Islet of Langerhans (tissue), 1 donor: ENCODE measurements around the gene AUTS2.

ENCODE experiments used
- FAIRE-seq: peaks from one replicate; lab custom pipeline; 2011; peaks lifted over from hg19 to GRCh38; lab: Jason Lieb, UNC

Gene AUTS2

DNA sequence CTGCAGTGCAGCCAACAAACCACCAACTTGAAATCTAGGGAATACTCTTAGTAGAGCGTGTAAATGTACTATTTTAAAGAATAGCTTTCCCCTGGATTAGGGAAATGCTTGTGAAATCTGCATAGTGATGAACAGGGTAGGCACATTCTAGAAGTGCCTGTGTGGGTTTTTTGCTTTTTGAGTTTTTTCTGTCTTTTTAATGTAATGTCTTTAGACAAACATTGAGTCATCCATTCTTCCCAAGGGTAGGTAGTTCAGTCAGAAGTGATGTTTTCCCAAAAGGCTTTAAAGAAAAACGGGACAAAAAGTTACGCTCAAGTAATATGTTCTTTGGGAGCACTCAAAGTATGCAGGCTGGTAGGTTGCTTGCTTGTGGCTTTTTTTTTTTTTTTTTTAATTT is 130.0 kb downstream of the AUTS2 start:
- FAIRE-seq = no peak

DNA sequence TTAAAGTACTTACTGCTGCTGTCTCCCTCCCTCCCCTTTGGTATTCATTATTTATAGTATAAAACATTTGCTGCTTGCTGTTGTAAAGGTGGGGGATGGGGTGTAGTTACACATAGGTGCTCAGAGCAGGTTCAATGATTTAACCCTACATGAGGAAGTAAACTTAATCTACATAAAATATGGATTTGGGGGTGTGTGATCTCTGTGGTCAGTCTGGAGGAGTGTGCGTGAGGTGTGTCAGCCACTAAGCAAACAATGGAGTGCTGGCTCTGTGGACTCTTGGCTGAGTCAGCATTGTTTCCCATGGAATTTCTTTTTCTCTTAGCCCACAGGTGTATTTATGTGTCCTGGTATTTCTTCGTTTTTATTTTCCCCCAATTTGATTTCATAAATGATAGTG is 133.9 kb downstream of the AUTS2 start:
- FAIRE-seq = no peak

DNA sequence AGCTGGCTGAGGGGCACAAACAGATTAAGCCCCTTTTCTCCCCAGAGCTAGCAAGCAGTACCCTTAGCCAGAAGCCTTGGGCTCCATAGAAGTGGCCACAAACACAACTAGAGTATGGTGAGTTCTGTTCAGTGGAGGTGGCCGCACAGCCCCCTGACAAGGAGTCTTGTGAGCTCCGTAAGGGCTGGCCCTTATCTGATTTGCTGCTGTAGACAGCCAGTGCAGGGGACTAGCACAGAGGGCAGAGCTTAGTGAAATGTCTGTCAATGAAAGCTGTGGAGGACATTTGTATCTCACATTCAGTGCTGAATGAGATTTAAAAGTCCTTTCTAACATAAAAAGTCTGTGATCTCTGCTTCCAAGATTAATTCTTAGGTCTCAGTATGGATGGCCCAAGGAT is 137.3 kb downstream of the AUTS2 start:
- FAIRE-seq = no peak

DNA sequence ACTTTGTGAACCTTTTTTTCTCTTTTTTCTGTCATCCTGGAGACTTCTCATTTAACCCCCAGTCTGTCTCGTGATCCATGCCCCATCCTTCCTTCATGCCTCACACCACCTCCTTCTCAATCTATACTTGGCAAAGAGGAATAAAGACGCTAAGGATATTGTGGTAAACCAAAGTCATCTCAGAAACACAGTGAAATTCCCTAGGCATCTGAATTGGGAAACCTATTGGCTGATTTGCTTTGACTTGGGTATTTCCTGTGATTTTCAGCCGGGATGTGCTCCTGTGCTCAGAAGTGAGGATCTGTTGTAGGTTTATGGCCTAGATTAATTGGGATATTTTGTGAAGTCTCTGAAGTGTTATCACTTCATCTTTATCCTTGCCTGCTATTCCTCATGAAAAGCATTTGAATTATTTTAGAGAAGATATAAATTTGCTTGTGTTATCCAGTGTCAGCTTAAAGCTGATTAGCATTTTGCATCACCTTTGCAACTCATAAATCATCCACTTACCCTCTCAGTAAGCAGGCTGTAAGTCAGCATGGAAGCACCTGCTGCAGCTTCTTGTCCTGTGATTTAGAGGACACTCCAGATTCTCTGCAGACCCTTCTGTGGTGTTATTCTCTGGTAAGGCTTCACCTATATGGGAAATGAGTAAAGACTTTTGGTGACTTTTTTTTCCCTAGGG is 138.0 kb downstream of the AUTS2 start:
- FAIRE-seq = no peak

DNA sequence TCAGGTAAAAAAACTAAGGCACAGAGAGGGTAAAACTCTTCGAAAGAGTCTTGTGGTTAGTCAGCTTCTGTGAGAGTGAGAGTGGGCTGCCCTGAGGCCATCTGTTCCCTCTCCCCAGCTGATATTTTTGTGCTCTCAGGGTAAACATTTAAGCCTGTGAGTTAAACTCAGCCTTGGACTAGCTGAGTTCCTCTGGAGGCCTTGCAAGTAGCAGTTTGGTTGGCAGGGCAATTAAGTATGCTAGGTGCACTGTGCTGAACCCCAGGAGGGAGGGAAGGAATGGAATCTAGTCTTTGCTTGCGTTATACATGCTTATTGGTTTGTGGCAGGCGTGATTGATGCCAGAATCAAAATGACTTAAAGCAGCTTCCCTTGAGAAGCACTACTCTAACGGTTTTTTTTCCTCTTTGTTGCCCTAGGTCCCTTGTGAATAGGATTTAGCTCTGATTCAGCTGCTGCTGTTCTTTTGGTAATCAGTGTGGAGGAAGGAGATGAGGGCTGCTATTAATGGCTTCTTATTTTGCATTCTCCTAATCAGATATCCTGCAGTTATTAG is 140.2 kb downstream of the AUTS2 start:
- no peak for FAIRE-seq

DNA sequence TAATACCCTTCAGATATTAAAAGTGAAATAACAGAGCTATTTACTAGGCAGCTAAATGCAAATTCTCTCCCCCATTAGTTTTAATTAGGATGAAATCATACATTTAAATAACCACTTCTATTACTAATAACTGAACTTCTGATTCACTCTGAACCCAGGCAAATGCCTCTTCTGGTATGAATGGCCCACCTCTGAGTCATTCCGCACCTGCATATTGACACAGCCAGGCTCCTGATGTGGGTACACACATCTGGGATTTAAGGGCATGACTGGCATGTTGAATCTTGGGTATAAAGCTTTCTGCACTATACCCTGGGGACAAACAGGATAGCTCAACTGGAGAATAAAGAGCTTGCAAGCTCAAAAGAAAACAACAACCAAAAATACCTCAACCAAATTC is 140.9 kb downstream of the AUTS2 start:
- FAIRE-seq = no peak

DNA sequence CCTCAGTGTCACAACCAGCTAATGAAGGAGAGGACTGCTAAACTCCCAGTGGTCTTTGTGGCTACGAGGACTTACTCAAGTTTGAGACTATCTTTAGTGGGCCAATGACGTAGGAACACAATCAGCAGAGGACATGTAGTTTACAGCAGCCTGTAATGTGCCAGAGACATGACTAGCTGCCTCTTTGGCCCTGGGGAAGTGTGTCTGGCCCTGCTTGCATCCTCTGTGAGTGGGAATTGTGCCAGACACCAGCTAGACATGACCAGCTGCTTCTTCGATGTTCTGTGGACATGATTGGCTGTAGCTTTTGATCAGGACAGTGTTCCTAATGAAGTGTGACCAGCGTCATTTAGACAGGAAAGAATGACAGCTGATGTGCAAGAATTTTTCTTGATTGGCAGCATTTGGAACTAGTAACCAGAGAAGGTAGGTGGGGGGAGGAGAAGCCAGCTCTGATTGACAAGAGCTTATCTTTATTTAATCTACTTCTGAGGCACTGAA is 141.7 kb downstream of the AUTS2 start:
- FAIRE-seq = no peak

DNA sequence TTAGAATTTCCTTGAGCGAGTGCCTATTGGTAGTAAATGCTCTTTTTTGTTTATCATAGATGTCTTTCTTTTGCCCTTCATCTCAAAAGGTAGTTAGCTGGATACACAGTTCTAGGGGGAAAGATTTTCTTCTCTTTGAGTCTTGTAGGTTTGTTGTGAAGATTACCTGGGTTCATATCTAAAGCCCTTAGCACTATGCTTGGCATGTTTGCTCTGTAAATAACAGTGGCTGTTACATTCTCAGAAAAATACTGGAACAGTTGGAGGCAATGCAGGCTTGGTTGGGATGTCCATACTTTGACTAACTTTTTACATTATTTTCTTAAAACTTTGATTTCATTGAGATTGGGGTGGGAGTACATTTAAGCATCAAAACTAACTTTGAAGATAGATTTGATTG is 144.0 kb downstream of the AUTS2 start:
- no peak for FAIRE-seq

DNA sequence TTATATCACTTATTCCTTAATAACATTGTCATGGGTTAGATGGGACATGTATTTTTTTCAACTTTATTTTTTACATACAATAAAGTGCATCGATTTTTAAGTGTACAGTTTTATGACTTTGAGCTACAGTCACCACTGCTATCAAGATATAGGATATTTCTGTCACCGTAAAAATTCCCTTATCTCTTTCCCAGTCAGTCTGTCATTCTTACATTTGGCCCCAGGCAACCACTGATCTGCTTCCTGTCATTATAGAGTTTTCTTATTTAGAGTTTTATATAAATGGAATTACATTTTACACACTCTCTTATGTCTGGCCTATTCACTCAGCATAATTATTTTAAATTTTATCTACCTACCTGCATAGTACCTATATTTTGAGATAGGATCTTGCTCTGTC is 145.2 kb downstream of the AUTS2 start:
- FAIRE-seq = no peak

DNA sequence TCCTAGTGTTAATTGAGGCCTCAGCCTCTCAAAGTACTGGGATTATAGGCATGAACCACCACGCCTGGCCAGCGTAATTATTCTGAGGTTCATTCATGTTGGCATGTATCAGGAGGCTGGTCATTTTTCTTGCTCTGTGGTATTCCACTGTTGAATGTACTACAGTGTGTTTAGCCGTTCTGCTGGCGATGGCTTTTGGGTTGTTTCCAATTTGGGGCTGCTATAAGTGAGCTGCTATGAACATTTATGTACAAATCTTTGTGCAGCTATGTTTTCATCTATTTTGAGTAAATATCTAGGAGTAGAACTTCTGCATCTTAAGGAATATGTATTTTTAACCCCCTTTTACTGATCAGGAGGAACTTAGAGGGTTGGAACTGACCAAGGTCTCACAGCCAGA is 145.8 kb downstream of the AUTS2 start:
- FAIRE-seq = no peak

DNA sequence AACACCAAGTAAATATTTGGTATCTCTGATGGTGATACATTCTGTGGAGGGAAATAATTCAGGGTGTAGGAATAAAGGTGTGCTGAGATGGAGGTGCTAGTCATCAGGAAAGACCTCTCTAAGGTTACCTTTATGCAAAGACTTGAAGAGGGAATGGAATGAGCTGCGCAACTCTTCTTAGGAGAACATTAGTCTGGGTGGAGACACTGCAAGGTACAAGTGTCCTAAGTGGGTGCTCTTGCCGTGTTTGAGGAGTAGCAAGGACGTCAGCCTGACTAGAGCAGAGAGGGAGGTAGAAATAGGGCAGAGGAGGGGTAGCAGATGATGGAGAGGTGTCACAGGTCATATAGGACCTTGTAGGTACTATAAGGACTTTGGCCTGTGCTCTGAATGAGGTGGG is 148.1 kb downstream of the AUTS2 start:
- no peak for FAIRE-seq

DNA sequence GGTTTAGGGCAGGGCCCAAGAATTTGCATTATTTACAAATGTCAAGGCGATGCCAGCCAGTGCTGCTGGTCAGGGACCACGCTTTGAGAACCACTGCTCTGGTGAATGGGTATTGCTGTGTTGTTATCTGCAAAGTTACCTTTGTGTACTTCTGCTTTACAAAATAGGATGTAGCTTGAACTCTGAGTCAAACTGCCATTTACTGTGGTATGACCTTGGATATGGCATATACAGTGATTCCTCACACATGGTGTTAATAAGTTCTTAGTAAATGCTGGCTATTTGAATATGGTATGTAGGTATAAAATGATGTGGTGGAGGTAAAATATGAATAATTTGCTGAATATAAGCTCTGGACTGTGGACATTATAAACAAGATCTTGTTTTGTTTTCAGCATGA is 148.9 kb downstream of the AUTS2 start:
- no peak for FAIRE-seq

DNA sequence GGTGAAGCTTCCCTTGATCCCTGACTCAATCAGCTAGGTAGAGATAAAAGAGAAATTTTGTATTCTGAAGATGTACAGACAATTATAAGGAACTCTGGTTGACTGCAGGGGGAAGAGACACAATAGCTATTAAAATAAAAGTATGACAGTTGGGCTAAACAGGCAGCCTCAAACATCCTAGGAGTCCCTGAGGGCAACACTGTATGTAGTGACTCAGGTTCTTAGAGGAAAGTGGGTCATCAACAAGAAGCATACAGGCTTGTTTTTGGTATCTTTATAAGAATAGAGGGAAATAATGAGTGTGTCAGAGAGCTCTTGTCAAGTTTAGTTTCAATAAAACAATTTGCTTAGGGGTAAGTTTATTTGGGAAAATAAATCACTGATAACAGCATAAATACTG is 150.3 kb downstream of the AUTS2 start:
- FAIRE-seq = no peak

DNA sequence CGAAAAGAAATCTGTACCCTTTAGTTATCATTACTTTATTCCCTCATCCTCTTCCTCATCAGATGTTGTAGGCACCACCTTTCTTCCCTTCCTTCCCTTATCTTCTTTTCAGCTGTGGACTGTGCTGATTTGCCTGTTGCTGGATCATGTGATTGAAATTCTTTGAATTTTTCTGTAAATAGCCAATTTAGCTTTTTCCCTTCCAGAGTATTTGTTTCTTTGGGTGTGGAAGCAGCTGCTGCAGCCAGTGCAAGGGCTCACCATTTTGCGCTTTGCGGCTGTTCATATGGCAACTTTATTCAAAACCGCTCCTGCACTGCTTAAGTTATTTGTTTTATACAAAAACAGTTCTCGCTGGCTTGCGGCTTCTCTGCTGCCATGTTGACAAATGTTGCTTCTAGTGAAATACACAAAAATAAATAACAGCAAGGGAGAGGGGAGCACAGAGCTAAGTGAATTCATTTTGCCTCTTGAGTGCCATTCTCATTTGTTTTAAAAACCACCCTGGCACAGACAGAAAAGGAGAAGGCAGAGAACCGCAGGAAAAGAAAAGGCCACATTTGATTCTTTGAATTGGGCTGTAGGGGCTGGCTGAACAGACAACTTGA is 151.2 kb downstream of the AUTS2 start:
- no peak for FAIRE-seq

DNA sequence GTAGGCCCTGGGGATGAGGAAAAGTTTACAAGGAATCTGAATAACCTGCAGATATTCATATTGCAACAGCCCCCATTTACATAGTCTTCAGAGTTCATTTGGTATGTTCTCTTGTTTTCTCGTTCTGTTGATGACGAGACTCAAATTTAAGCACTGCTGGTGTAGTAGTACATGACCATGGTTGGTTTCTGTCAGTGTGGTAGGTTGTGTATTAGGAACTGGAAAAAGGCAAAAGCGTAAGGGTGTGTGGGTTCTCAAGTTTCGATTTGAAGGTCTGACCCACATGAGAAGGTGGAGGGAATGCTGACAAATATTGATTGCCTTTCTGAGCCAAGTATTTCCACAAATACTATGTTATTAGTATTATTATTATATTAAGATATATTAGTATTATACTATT is 151.7 kb downstream of the AUTS2 start:
- FAIRE-seq = no peak

DNA sequence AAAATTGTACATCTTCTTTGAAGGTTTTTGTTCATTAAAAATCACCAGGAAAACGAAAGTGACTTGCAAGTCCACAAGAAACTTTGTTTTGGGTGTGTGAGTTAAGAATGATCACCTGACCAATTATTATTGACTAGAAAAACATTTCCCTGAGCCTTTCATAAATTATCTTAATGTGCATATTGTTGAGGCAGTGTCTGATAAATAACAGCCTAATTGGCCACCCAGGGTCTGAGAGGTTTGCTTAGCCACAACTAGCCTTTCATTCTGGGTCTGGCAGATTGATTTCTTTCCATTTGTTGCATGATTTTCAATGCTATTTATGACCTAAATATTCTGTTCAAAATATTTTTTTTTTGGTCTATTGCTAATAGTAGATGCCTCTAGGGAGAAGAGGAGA is 152.8 kb downstream of the AUTS2 start:
- FAIRE-seq = no peak

DNA sequence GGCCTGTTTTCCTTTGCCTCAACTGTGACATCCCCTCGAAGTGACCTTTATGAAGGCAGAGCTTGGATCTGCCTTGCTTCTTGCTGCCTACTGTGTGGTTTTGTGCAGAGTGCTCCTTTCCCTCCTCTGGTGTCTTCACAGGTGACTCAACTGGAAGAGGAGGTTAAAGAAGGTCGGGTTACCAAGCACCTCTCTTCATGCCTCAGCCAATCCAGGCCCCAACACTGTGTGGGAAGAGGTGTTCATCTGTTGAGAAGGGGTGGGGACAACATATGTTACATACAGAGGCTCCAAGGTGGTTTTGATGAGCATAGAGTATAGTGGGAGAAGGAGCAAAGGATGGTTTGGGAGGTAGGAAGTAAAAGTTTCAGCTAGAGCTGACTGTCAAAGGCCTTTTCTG is 155.7 kb downstream of the AUTS2 start:
- no peak for FAIRE-seq

DNA sequence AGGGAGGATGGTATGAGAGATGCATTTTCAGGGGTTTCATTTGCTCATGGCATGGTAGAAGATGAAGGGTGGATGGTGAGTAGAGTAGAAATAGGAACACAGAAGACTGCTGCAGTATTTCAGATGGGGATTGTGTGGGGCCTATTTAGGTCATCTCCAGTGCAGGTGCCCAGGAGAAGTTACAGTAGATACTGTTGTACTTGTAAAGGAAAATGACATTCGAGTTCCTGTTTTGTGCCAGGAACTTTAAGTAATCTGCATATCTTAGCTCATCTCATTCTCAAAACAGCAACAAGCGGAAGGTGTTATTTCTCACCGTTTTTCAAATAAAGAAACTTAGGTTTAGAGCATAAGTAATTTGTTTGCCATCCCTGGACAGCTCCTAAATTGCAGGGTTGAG is 156.2 kb downstream of the AUTS2 start:
- FAIRE-seq = no peak

DNA sequence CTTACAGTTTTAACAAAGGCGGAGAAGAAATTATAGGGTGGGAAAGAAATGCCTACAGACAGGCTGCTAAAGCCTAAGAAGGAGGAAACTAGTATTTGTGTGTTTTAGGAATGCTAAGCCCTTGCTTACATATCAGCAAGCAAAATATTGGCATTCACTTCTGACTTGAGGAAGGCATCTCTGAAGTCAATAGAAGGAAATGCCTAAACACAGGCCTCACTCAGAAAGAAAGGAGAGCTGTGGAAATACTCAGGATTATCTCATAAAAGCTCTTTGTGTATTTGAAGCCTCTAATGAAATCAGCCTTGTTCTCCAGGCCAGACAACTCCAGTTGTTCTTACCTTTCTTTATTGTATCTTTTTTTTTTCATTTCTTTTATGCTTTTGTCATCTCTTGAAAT is 158.0 kb downstream of the AUTS2 start:
- no peak for FAIRE-seq

DNA sequence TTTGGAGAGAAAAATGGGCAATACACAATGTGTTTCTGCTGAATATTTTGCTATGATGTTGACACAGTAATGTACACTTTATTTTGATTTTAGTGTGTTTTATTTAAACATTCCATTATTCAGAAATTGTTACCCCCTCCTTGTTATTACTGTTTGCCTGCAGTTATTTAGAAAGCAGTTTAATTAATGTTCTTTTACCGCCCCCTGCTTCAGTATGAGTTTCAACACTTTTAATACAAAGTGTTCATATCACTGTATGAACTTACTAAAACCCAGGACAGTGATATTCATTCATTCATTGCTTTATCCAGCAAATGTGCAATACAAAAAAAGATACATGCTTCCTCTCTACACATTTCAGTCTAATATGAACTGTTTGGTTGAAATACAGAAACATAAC is 159.3 kb downstream of the AUTS2 start:
- no peak for FAIRE-seq

DNA sequence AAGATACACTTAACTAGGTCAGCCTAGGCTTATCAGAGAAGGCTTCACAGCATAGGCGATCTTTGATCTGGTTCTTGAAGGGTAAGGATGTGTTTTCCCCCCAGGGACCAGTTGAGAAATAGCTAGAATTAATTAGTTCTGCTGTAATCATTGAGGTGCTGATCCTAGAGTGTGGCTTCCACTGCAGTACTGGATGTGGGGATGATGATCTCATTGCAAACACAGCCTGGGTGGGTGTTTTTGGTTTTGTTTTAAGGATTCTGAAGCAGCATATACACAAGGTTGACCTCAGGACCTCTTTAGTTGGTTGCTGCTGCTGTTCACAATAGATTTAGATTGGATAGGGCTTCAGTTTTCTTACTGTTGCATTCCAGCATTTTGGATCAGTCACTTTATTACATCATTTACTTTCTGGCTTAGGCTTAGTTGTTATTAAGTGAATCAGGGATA is 159.7 kb downstream of the AUTS2 start:
- no peak for FAIRE-seq

DNA sequence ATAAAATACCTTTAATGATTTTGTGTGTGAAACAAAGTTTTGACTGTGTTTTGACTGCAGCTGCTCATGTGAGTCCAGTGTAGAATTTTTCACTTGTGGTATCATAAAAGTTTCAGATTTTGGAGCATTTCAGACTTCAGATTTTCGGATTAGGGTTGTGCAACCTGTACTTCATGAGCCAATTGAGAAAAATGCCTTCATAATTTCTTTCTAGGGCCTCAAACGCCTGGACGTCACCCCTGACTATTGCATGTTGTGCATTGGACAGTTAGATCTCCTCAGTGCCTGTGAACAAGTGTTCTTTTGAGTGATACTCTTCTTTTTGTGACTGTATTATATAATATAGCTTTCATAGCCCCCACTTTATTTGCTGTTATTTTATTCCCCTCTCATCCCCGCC is 161.1 kb downstream of the AUTS2 start:
- no peak for FAIRE-seq

DNA sequence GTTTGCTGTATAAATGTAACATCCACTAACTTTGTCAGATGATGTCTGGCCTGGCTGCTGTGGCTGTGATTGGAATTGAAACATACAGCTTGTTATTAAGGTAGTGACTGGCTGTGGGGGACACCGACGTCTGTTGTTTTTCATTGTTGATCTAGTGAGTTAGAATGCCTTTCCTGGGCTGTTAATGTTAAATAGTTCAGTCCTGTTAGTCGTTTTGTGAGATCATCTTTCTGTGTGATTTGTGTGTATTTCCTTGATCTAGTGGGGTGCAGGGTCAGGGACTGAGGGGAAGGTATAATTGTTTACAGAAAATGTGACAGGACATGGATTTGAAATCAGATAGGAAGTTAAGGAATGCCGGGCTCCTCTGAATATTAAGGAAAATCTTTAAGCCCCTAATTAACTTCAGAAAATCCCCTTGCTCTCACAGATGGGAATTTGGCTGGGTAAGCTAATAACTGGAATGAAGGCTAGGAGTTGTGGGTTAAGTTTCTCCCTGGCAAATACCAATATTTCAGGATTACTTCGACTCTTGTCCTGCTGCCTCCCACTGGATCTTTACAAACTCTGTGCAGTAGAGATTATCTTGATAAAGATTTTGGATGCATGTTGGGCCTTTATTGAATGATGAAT is 163.1 kb downstream of the AUTS2 start:
- no peak for FAIRE-seq
